ENCODE results near the gene MAP3K2.

The MAP3K2 gene

DNA sequence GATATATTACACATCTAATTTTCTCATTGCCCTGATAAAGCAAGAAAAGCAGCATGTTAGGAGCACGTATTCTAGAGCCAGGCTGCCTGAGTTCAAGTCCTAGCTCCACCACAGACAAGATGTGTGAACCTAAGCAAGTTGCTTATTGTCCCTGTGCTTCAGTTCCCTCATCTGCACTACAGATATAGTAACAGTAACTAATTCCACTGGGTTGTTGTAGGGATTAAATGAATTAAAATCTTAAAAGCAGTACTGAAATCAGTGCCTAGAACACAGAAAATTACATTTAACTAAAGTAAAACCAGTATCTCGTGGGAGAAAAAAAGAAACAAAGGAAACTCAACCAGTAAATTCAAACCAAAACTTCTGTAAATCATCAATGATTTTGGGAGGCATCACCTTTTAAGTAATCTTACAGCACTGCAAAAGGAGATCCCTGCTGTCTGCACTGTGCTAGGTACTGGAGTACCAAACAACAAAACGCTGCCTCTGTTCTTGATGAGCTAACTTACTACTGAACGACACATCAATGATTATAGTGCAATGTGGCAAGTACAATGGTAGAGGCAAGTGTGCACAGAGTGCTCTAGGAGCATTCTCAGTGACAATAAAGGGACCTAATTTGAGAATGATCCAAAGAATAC, 7.9 kb downstream of the MAP3K2 start:
- no peak overlapping the region for H3K4me3 ChIP-seq (replicated peaks in 1 of 2; ENCODE audit: low read depth in 2 of 2, low read length in 2 of 2)
- TF ChIP-seq, protein P1, sequence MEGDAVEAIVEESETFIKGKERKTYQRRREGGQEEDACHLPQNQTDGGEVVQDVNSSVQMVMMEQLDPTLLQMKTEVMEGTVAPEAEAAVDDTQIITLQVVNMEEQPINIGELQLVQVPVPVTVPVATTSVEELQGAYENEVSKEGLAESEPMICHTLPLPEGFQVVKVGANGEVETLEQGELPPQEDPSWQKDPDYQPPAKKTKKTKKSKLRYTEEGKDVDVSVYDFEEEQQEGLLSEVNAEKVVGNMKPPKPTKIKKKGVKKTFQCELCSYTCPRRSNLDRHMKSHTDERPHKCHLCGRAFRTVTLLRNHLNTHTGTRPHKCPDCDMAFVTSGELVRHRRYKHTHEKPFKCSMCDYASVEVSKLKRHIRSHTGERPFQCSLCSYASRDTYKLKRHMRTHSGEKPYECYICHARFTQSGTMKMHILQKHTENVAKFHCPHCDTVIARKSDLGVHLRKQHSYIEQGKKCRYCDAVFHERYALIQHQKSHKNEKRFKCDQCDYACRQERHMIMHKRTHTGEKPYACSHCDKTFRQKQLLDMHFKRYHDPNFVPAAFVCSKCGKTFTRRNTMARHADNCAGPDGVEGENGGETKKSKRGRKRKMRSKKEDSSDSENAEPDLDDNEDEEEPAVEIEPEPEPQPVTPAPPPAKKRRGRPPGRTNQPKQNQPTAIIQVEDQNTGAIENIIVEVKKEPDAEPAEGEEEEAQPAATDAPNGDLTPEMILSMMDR (IDR thresholded peaks at IDR 0.05; ENCODE audit: low read depth, low read length): no peak
- no peak for DNase-seq (ENCODE audit: low read depth in 2 of 2)

DNA sequence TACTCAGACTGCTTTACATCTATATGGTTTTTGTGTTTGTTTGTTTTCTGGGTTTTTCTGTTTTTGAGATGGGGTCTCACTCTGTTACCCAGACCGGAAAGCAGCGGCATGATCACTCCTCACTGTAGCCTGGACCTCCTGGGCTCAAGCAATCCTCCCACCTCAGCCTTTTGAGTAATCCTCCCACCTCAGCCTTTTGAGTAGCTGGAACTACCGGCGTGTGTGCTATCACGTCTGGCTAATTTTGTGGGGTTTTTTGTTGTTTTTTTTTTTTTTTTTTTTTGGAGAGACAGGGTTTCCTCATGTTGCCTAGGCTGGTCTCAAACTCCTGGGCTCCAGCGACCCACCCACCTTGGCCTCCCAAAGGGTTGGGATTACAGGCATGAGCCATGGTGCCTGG, 9.1 kb downstream of the MAP3K2 start:
- no peak for DNase-seq (ENCODE audit: low read depth in 2 of 2)
- TF ChIP-seq, protein P1 (IDR thresholded peaks at IDR 0.05; ENCODE audit: low read depth, low read length): no peak

GRCh38 chr2:127377262-127377661, 10.5 kb downstream of the MAP3K2 start:
- TF ChIP-seq, protein P1 (IDR thresholded peaks at IDR 0.05; ENCODE audit: low read depth, low read length): no peak
- no peak for DNase-seq (ENCODE audit: low read depth in 2 of 2)
- no peak overlapping the region for H3K4me3 ChIP-seq (replicated peaks in 1 of 2; ENCODE audit: low read depth in 2 of 2, low read length in 2 of 2)

More for the DNA sequence above, 9.1 kb downstream of the MAP3K2 start:
- no peak overlapping the region for H3K4me3 ChIP-seq (replicated peaks in 1 of 2; ENCODE audit: low read depth in 2 of 2, low read length in 2 of 2)

DNA sequence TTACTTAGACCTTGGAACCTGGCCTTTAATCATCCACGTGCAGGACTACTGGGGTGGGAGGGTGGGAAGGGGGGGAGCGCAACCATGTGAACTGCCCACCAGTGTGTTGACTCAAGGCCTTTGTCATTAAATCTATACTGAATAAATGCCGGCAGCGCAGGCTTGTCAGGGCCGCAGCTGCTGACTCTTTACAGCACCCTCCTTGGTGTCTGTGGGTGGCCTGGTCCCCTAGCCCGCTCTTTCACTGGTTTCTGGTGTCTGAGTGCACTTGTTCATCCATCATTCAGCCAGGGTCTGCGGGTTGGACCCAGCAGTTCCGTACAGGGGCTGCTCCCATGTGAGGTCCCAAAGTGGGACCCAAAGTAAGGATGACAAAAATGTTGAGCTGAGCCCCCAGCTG, 11.5 kb downstream of the MAP3K2 start:
- TF ChIP-seq, protein P1 (IDR thresholded peaks at IDR 0.05; ENCODE audit: low read depth, low read length): no peak
- DNase-seq (ENCODE audit: low read depth in 2 of 2): no peak
- H3K4me3 ChIP-seq (replicated peaks in 1 of 2; ENCODE audit: low read depth in 2 of 2, low read length in 2 of 2): no peak overlapping the region

GRCh38 chr2:127373362-127374083, 14.3 kb downstream of the MAP3K2 start:
- no peak for DNase-seq (ENCODE audit: low read depth in 2 of 2)

GRCh38 chr2:127371037-127371436, 16.7 kb downstream of the MAP3K2 start:
- no peak overlapping the region for H3K4me3 ChIP-seq (replicated peaks in 1 of 2; ENCODE audit: low read depth in 2 of 2, low read length in 2 of 2)
- TF ChIP-seq, protein P1 (IDR thresholded peaks at IDR 0.05; ENCODE audit: low read depth, low read length): peak; percentile 22
- DNase-seq (ENCODE audit: low read depth in 2 of 2): peak; percentile 45 to 92

More at GRCh38 chr2:127373362-127374083, 14.3 kb downstream of the MAP3K2 start:
- TF ChIP-seq, protein P1 (IDR thresholded peaks at IDR 0.05; ENCODE audit: low read depth, low read length): no peak
- no peak overlapping the region for H3K4me3 ChIP-seq (replicated peaks in 1 of 2; ENCODE audit: low read depth in 2 of 2, low read length in 2 of 2)
